Neural cell (in vitro differentiated cells): Measurements from ENCODE around the gene SP9. TPM values are rescaled to one million over a fixed set of nuclear protein-coding genes. Genes with fewer than 3 reads are reported as not detected.

ENCODE experiments used
- H2AFZ ChIP-seq: fragments of 200-600, 300-800 bp; sonication (generic), shearing (Covaris generic); 2 replicates; pipeline ENCODE4 v1.6.0; 2014; ENCODE audit warnings: low read depth, mild to moderate bottlenecking, antibody characterized with exemption, low read length, moderate library complexity
- H3F3A ChIP-seq: fragments of 200-600 bp; shearing (Covaris generic); 2 replicates; pipeline ENCODE4 v1.6.1; 2016; ENCODE audit warnings: mild to moderate bottlenecking, moderate library complexity, mixed read lengths, antibody characterized with exemption, low read length; ENCODE audit not compliant: insufficient read depth, poor library complexity, severe bottlenecking
- H3K27ac ChIP-seq: fragments of 200-600, 300-800 bp; sonication (generic), shearing (Covaris generic); 2 replicates; pipeline ENCODE4 v1.5.1; 2014; ENCODE audit warnings: mild to moderate bottlenecking, low read length, moderate library complexity
- H3K27me3 ChIP-seq: fragments of 300-800, 200-600 bp; sonication (generic), shearing (Covaris generic); 2 replicates; pipeline ENCODE4 v1.6.0; 2014; ENCODE audit warnings: mild to moderate bottlenecking, low read depth, low read length, moderate library complexity; ENCODE audit not compliant: insufficient read depth
- H3K36me3 ChIP-seq: fragments of 300-800, 200-600 bp; sonication (generic), shearing (Covaris generic); 2 replicates; pipeline ENCODE4 v1.5.1; 2014; ENCODE audit warnings: mild to moderate bottlenecking, antibody characterized with exemption, low read length, moderate library complexity; ENCODE audit not compliant: insufficient read depth
- H3K4me2 ChIP-seq: fragments of 300-800, 200-600 bp; sonication (generic), shearing (Covaris generic); 2 replicates; pipeline ENCODE4 v1.6.0; 2014; ENCODE audit warnings: mild to moderate bottlenecking, low read length
- H3K4me3 ChIP-seq: fragments of 300-800, 200-600 bp; sonication (generic), shearing (Covaris generic); 2 replicates; pipeline ENCODE4 v1.5.1; 2014; ENCODE audit warnings: mild to moderate bottlenecking, low read length, moderate library complexity
- H3K79me2 ChIP-seq: fragments of 200-600 bp; shearing (Covaris generic); replicated peaks from 2 replicates; pipeline ENCODE4 v1.6.0; 2014; ENCODE audit warnings: mild to moderate bottlenecking, low read length, moderate library complexity; ENCODE audit not compliant: insufficient read depth
- H3K9ac ChIP-seq: fragments of 300-800, 200-600 bp; sonication (generic), shearing (Covaris generic); 2 replicates; pipeline ENCODE4 v1.6.1; 2016; ENCODE audit warnings: mild to moderate bottlenecking, low read length, mixed read lengths
- H3K9me2 ChIP-seq: fragments of 200-600 bp; shearing (Covaris generic); 2 replicates; pipeline ENCODE4 v1.6.1; 2016; ENCODE audit warnings: mild to moderate bottlenecking, low read length, mixed read lengths; ENCODE audit not compliant: insufficient read depth
- H3K9me3 ChIP-seq: fragments of 200-600, 300-800 bp; sonication (generic), shearing (Covaris generic); 2 replicates; pipeline ENCODE4 v1.6.1; 2016; ENCODE audit warnings: mild to moderate bottlenecking, mixed run types, low read length, moderate library complexity, mixed read lengths
- H4K20me1 ChIP-seq: fragments of 200-600 bp; shearing (Covaris generic); 2 replicates; pipeline ENCODE4 v1.6.1; 2016; ENCODE audit warnings: mild to moderate bottlenecking, mixed run types; ENCODE audit not compliant: insufficient read depth
- CTCF ChIP-seq: fragments of 450-650 bp; IDR thresholded peaks from 2 replicates; pipeline ENCODE4 v1.5.1; 2014; ENCODE audit warnings: antibody characterized with exemption, mild to moderate bottlenecking, moderate library complexity; ENCODE audit not compliant: poor library complexity, severe bottlenecking
- EZH2 ChIP-seq: fragments of 200-600, 300-800 bp; shearing (Covaris generic), sonication (generic); IDR thresholded peaks from 2 replicates; pipeline ENCODE4 v1.6.1; 2014; ENCODE audit warnings: antibody characterized with exemption, low read length, borderline replicate concordance, mild to moderate bottlenecking; ENCODE audit not compliant: insufficient read depth, poor library complexity, severe bottlenecking
- MXI1 ChIP-seq: fragments of 450-650 bp; conservative IDR thresholded peaks from 2 replicates; pipeline ENCODE4 v1.6.1; 2014; ENCODE audit warnings: antibody characterized with exemption, mild to moderate bottlenecking; ENCODE audit not compliant: poor library complexity, severe bottlenecking
- POLR2AphosphoS5 ChIP-seq: IDR thresholded peaks from 2 replicates; pipeline ENCODE4 v1.6.1; 2012
- RAD21 ChIP-seq: fragments of 450-650 bp; conservative IDR thresholded peaks from 2 replicates; pipeline ENCODE4 v1.6.1; 2014; ENCODE audit warnings: antibody characterized with exemption, mild to moderate bottlenecking, moderate library complexity
- SMC3 ChIP-seq: fragments of 450-650 bp; conservative IDR thresholded peaks from 2 replicates; pipeline ENCODE4 v1.6.1; 2014; ENCODE audit warnings: antibody characterized with exemption, mild to moderate bottlenecking, moderate library complexity; ENCODE audit not compliant: poor library complexity
- TAF1 ChIP-seq: IDR thresholded peaks from 2 replicates; pipeline ENCODE4 v1.6.1; 2012; ENCODE audit warnings: low read depth
- polyA plus RNA-seq: library from polyadenylated mRNA; depleted of rRNA; stranded (reverse); fragments of >200 nt; gene quantifications from 2 replicates; pipeline ENCODE4 v1.2.3, GENCODE V29; 2014
- TF ChIP-seq, protein P1 (sequence below): IDR thresholded peaks from 2 replicates; pipeline ENCODE4 v1.6.1; 2012; ENCODE audit warnings: borderline replicate concordance

SP9 gene
- polyA plus RNA-seq, 1 donor from 2014 or later, result 1.6 TPM

DNA sequence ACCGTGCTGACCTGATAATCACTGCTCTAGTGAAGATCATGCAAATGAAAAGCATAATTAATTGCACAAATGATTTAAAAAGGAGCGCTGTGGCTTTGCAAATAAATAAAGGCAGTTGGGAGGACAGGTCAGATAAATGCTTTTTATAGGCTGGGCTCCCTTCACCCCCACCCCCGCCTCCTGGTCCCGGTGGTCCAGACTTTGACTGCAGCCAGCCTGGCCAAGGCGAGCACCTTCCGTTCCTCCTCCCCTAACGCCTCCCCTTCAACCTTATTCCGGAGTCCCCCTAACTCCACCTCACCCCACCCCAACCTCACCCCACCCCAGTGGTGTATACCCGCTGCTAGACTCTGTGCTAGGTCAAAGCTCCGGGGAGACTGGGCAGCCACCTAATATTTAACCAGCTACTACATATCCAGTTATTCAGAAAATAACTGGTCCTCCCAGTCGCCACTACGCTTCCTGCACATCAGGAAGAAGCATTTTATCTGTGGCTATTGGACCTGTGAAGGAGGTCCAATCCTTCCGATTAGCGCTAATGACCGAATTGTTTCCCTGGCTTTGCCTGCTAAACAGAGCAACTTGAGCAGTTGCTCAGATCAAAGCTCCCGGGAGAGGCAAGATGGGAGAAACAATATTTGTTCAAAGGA is 3.7 kb upstream of the SP9 start:
- Histone ChIP-seq H3K27me3 (peaks cover 99% of the 10 kb centered on the region), H3K27ac (no peak overlapping the region), H3K9me3 (no peaks in the 10 kb centered on the region), H3K36me3 (no peaks in the 10 kb centered on the region), H3K4me2 (no peak overlapping the region), H3F3A (peaks cover 4% of the 10 kb centered on the region), H4K20me1 (no peaks in the 10 kb centered on the region), H3K9ac (no peak overlapping the region), H3K9me2 (no peaks in the 10 kb centered on the region), H3K79me2 (peaks cover 8% of the 10 kb centered on the region), H2AFZ (no peak overlapping the region), H3K4me3 (no peak overlapping the region)
- TF ChIP-seq, protein P1, sequence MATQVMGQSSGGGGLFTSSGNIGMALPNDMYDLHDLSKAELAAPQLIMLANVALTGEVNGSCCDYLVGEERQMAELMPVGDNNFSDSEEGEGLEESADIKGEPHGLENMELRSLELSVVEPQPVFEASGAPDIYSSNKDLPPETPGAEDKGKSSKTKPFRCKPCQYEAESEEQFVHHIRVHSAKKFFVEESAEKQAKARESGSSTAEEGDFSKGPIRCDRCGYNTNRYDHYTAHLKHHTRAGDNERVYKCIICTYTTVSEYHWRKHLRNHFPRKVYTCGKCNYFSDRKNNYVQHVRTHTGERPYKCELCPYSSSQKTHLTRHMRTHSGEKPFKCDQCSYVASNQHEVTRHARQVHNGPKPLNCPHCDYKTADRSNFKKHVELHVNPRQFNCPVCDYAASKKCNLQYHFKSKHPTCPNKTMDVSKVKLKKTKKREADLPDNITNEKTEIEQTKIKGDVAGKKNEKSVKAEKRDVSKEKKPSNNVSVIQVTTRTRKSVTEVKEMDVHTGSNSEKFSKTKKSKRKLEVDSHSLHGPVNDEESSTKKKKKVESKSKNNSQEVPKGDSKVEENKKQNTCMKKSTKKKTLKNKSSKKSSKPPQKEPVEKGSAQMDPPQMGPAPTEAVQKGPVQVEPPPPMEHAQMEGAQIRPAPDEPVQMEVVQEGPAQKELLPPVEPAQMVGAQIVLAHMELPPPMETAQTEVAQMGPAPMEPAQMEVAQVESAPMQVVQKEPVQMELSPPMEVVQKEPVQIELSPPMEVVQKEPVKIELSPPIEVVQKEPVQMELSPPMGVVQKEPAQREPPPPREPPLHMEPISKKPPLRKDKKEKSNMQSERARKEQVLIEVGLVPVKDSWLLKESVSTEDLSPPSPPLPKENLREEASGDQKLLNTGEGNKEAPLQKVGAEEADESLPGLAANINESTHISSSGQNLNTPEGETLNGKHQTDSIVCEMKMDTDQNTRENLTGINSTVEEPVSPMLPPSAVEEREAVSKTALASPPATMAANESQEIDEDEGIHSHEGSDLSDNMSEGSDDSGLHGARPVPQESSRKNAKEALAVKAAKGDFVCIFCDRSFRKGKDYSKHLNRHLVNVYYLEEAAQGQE, result no peak
- TF ChIP-seq CTCF, result no peak
- no peak for TF ChIP-seq MXI1
- TF ChIP-seq SMC3, result no peak
- no peak for TF ChIP-seq RAD21

DNA sequence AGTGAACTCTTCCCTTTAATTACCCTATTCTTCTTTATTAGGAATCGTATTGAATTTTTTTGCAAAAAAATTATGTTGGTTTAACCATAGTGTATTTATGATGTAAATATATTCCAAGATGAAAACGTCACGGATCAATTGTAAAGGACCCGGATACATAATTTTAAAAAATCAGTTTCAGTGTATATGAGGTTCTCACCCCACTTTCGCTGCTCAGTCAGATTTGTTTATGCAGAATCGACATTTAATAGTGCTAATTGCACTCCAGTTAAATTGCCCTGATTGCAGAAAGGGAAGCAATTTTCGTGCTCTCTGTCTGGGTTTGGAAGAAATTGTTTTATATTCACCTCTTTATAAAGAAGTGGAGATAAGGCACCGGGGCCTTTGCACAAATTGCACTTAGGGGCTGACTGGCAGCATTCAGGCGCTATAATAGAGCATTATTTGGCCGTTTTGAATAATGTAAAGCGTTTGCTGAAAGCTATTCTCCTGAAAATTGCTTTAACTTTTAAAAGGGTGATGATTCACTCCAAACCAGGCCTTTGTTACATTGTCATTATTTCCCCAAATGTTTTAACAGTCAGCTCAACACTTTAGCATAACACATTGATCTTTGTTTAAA is 3.0 kb upstream of the SP9 start:
- Histone ChIP-seq H3K9me3 (no peaks in the 10 kb centered on the region), H3K27ac (no peak overlapping the region), H2AFZ (no peak overlapping the region), H3K9me2 (no peaks in the 10 kb centered on the region), H3K27me3 (peaks cover 99% of the 10 kb centered on the region), H3K4me2 (no peak overlapping the region), H3K4me3 (peak overlapping the region; percentile 33), H3F3A (peaks cover 4% of the 10 kb centered on the region), H3K36me3 (no peaks in the 10 kb centered on the region), H4K20me1 (no peaks in the 10 kb centered on the region), H3K9ac (no peak overlapping the region), H3K79me2 (peaks cover 8% of the 10 kb centered on the region)
- TF ChIP-seq EZH2 (no peak), CTCF (no peak), SMC3 (no peak), TAF1 (no peak), POLR2AphosphoS5 (no peak), RAD21 (no peak), MXI1 (no peak)
- TF ChIP-seq, protein P1, result no peak
